A549 (cell line): ENCODE measurements around the gene NTM. TPM values are rescaled to one million over a fixed set of nuclear protein-coding genes. Genes with fewer than 3 reads are reported as not detected.

Source experiments
- ATAC-seq, 2 experiments: fragments of 200-7000 bp in 1 of 2; fragments of >200 bp in 1 of 2; cut with Nextera tagmentation in 1 of 2; cut with Tn5 transposase in 1 of 2; 3 replicates each; pipeline versions ENCODE4 v1.8.0 to v1.9.1; 2018 to 2020; ENCODE audit warnings: mild to moderate bottlenecking in 1 of 2, moderate library complexity in 1 of 2
- CTCF ChIA-PET: fragments of 300-600 bp; sonication (Branson Sonifier 250); formaldehyde crosslinking; extraction: SDS; loops from one replicate; lab custom pipeline; 2021; ENCODE audit warnings: antibody characterized with exemption, inconsistent platforms; lab: Yijun Ruan, JAX
- POLR2A ChIA-PET: fragments of 350-600 bp; formaldehyde crosslinking; extraction: SDS; loops from one replicate; lab custom pipeline; 2021; ENCODE audit warnings: antibody characterized with exemption, inconsistent platforms; lab: Yijun Ruan, JAX
- DNase-seq, 2 experiments: peaks; one replicate each; pipeline versions ENCODE4 v3.0.0 to v3.0.0-alpha.2; 2011 to 2016; ENCODE audit warnings: low read depth in 1 of 2, low spot score in 1 of 2
- FAIRE-seq: peaks from 2 replicates; lab custom pipeline; 2011; peaks lifted over from hg19 to GRCh38; lab: Jason Lieb, UNC
- H3K27ac ChIP-seq, 2 experiments: fragments of >200 bp; sonication (Bioruptor Twin); formaldehyde crosslinking; 3 replicates each; pipeline ENCODE4 v1.5.1; 2016 to 2017
- H3K4me1 ChIP-seq: fragments of >200 bp; sonication (Bioruptor Twin); formaldehyde crosslinking; 3 replicates; pipeline ENCODE4 v1.6.1; 2016
- H3K4me2 ChIP-seq: fragments of >200 bp; sonication (Bioruptor Twin); formaldehyde crosslinking; 3 replicates; pipeline ENCODE4 v1.6.1; 2016
- H3K4me3 ChIP-seq: fragments of >200 bp; sonication (Bioruptor Twin); formaldehyde crosslinking; 3 replicates; pipeline ENCODE4 v1.5.1; 2016
- H3K9me3 ChIP-seq: fragments of >200 bp; sonication (Bioruptor Twin); formaldehyde crosslinking; 3 replicates; pipeline ENCODE4 v1.6.1; 2016
- CBX8 ChIP-seq: fragments of 200-600 bp; sonication (generic); IDR thresholded peaks from 2 replicates; pipeline ENCODE4 v1.6.1; 2016
- CHD2 ChIP-seq: fragments of 150-350 bp; IDR thresholded peaks from 2 replicates; pipeline ENCODE4 v1.6.1; 2014; ENCODE audit warnings: low read length; ENCODE audit not compliant: partially characterized antibody
- E2F6 ChIP-seq: IDR thresholded peaks from 2 replicates; pipeline ENCODE4 v1.6.1; 2012; ENCODE audit warnings: low read depth, borderline replicate concordance
- EHMT2 ChIP-seq: fragments of 200-600 bp; sonication (generic); IDR thresholded peaks from 2 replicates; pipeline ENCODE4 v1.6.1; 2016; ENCODE audit warnings: antibody characterized with exemption, low read depth, mild to moderate bottlenecking, moderate library complexity
- ELK1 ChIP-seq: fragments of 150-350 bp; IDR thresholded peaks from 2 replicates; pipeline ENCODE4 v1.6.1; 2014; ENCODE audit warnings: low read depth, mild to moderate bottlenecking, low read length
- EP300 ChIP-seq, 2 experiments: fragments of >200 bp; sonication (Bioruptor Twin); formaldehyde crosslinking; IDR thresholded peaks; 2 replicates in 1 of 2; 3 replicates in 1 of 2; pipeline ENCODE4 v1.6.1; 2016 to 2017
- ESRRA ChIP-seq: fragments of 150-350 bp; IDR thresholded peaks from 2 replicates; pipeline ENCODE4 v1.6.1; 2014; ENCODE audit warnings: mild to moderate bottlenecking, low read length, borderline replicate concordance
- FOSB ChIP-seq: fragments of 250-450 bp; sonication (Bioruptor Pico); IDR thresholded peaks from 2 replicates; pipeline ENCODE4 v1.5.0; 2020; ENCODE audit warnings: mild to moderate bottlenecking, moderate library complexity
- FOSL2 ChIP-seq, 2 experiments: fragments of 450-650 bp in 1 of 2; fragments of >200 bp in 1 of 2; sonication (Bioruptor Twin) in 1 of 2; formaldehyde crosslinking; IDR thresholded peaks; 2 replicates each; pipeline versions ENCODE4 v1.5.0 to v1.6.1; 2016 to 2020; ENCODE audit warnings: mild to moderate bottlenecking in 1 of 2, moderate library complexity in 1 of 2
- HOXA7 ChIP-seq: fragments of 250-450 bp; sonication (Bioruptor Pico); IDR thresholded peaks from 2 replicates; pipeline ENCODE4 v1.5.0; 2020; ENCODE audit warnings: mild to moderate bottlenecking, moderate library complexity
- JUN ChIP-seq, 2 experiments: fragments of >200 bp; sonication (Bioruptor Twin); formaldehyde crosslinking; IDR thresholded peaks; 2 replicates in 1 of 2; 3 replicates in 1 of 2; pipeline ENCODE4 v1.6.1; 2016 to 2017
- JUNB ChIP-seq: fragments of >200 bp; sonication (Bioruptor Twin); formaldehyde crosslinking; IDR thresholded peaks from 2 replicates; pipeline ENCODE4 v1.6.1; 2016
- KDM1A ChIP-seq: fragments of 200-600 bp; sonication (generic); IDR thresholded peaks from 2 replicates; pipeline ENCODE4 v1.6.1; 2016; ENCODE audit warnings: low read depth, mild to moderate bottlenecking
- KDM5A ChIP-seq: fragments of 200-600 bp; sonication (generic); IDR thresholded peaks from 2 replicates; pipeline ENCODE4 v1.6.1; 2016; ENCODE audit warnings: antibody characterized with exemption, mild to moderate bottlenecking
- MAFK ChIP-seq: fragments of 450-650 bp; IDR thresholded peaks from 2 replicates; pipeline ENCODE4 v1.6.1; 2014; ENCODE audit not compliant: partially characterized antibody
- MAX ChIP-seq: IDR thresholded peaks from 2 replicates; pipeline ENCODE4 v1.6.1; 2012
- MAZ ChIP-seq: fragments of 150-350 bp; IDR thresholded peaks from 2 replicates; pipeline ENCODE4 v1.6.1; 2014; ENCODE audit warnings: antibody characterized with exemption, low read depth, low read length, borderline replicate concordance
- PBX3 ChIP-seq: IDR thresholded peaks from 2 replicates; pipeline ENCODE4 v1.6.1; 2012
- POLR2A ChIP-seq: IDR thresholded peaks from 2 replicates; pipeline ENCODE4 v1.6.1; 2012; ENCODE audit warnings: mild to moderate bottlenecking, low read length
- RAD21 ChIP-seq, 2 experiments: fragments of >200 bp in 1 of 2; sonication (Bioruptor Twin) in 1 of 2; formaldehyde crosslinking in 1 of 2; IDR thresholded peaks in 1 of 2; conservative IDR thresholded peaks in 1 of 2; 2 replicates in 1 of 2; 3 replicates in 1 of 2; pipeline ENCODE4 v1.6.1; 2012 to 2018; ENCODE audit warnings: inconsistent platforms in 1 of 2
- RFX5 ChIP-seq: fragments of 450-650 bp; IDR thresholded peaks from 2 replicates; pipeline ENCODE4 v1.7.1; 2014; ENCODE audit warnings: antibody characterized with exemption, mild to moderate bottlenecking, moderate library complexity
- SMC3 ChIP-seq: fragments of >200 bp; sonication (Bioruptor Twin); formaldehyde crosslinking; IDR thresholded peaks from 3 replicates; pipeline ENCODE4 v1.6.1; 2018; ENCODE audit warnings: inconsistent platforms
- SREBF2 ChIP-seq: fragments of 450-650 bp; IDR thresholded peaks from 2 replicates; pipeline ENCODE4 v1.6.1; 2014; ENCODE audit warnings: mild to moderate bottlenecking, moderate library complexity
- TFCP2L1 ChIP-seq: fragments of 250-450 bp; sonication (Bioruptor Pico); IDR thresholded peaks from 2 replicates; pipeline ENCODE4 v1.5.0; 2021; ENCODE audit warnings: mild to moderate bottlenecking
- ZC3H11A ChIP-seq: fragments of 450-650 bp; IDR thresholded peaks from 2 replicates; pipeline ENCODE4 v1.6.1; 2014; ENCODE audit warnings: antibody characterized with exemption, mild to moderate bottlenecking
- ZFP36 ChIP-seq: fragments of 450-650 bp; IDR thresholded peaks from 2 replicates; pipeline ENCODE4 v1.6.1; 2014; ENCODE audit warnings: borderline replicate concordance; ENCODE audit not compliant: partially characterized antibody
- ZNF302 ChIP-seq: fragments of 250-450 bp; sonication (Bioruptor Pico); IDR thresholded peaks from 2 replicates; pipeline ENCODE4 v1.9.0; 2021; ENCODE audit warnings: inconsistent platforms, mild to moderate bottlenecking, moderate library complexity
- WGBS: methylation state at CpG from one replicate; pipeline ENCODE4 v1.1.6; 2017; ENCODE audit errors: missing lambda C conversion rate; 5-methylcytosine and 5-hydroxymethylcytosine counted together
- polyA plus RNA-seq, 4 experiments: library from polyadenylated mRNA; depleted of rRNA in 3 of 4; stranded (reverse); fragments of >200 nt; fragmentation: RNase III in 1 of 4; extraction: RNeasy Plus Mini Kit Qiagen cat#74134 plus additional on column Dnase treatment in 1 of 4; gene quantifications; 2 replicates in 3 of 4; 3 replicates in 1 of 4; pipeline ENCODE4 v1.2.3, GENCODE V29; 2011 to 2017
- TF ChIP-seq, protein P1 (sequence below): fragments of >200 bp; sonication (Bioruptor Twin); formaldehyde crosslinking; IDR thresholded peaks from 3 replicates; pipeline ENCODE4 v1.5.1; 2016

Gene NTM
- polyA plus RNA-seq, 2 of the 4 experiments (the other 2 are of a cell fraction): not detected

DNA sequence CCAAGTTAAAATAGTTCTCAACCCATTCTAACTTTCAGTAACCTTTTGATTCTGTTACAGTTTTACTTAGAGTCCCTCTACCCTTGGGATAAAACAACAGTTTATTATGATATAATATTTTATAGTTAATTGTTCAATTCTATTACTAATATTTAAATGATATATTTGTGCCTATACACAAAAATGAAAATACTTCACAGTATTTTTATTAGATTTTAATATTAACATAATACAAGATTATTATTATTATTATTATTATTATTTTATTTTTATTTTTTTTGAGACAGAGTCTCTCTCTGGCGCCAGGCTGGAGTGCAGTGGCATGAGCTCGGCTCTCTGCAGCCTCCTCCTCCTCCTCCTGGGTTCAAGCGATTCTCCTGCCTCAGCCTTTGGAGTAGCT is 416.7 kb downstream of the NTM start (continued):
- TF ChIP-seq E2F6 (no peak), ZFP36 (no peak), SMC3 (no peak), POLR2A (no peak), EP300 (IDR thresholded peaks at IDR 0.05) (no peak)

- 0% methylated on average over 1 of the region's 1 CpG for WGBS
- Histone ChIP-seq H3K9me3 (no peaks in the 10 kb centered on the region), H3K4me3 (no peak overlapping the region), H3K4me2 (no peak overlapping the region), H3K27ac (no peak overlapping the region), H3K4me1 (no peaks in the 10 kb centered on the region)
- ChIA-PET POLR2A (no interaction called here), CTCF (no interaction called here)
- FAIRE-seq (no peak), DNase-seq (no peak), ATAC-seq (no peak)
- no peak for TF ChIP-seq ZNF302
- no peak for TF ChIP-seq ESRRA
- TF ChIP-seq ELK1: no peak
- no peak for TF ChIP-seq JUN (IDR thresholded peaks at IDR 0.05)
- no peak for TF ChIP-seq JUNB
- no peak for TF ChIP-seq KDM1A
- no peak for TF ChIP-seq MAX
- TF ChIP-seq FOSL2 (IDR thresholded peaks at IDR 0.05): no peak
- no peak for TF ChIP-seq FOSL2 (CRISPR knock-in tag; IDR thresholded peaks at IDR 0.05)
- no peak for TF ChIP-seq ZFP36
- TF ChIP-seq CBX8: no peak
- no peak for TF ChIP-seq MAZ
- TF ChIP-seq E2F6: no peak
- no peak for TF ChIP-seq MAFK
- no peak for TF ChIP-seq SREBF2
- no peak for TF ChIP-seq RFX5
- no peak for TF ChIP-seq TFCP2L1 (CRISPR knock-in tag)
- TF ChIP-seq, protein P1, sequence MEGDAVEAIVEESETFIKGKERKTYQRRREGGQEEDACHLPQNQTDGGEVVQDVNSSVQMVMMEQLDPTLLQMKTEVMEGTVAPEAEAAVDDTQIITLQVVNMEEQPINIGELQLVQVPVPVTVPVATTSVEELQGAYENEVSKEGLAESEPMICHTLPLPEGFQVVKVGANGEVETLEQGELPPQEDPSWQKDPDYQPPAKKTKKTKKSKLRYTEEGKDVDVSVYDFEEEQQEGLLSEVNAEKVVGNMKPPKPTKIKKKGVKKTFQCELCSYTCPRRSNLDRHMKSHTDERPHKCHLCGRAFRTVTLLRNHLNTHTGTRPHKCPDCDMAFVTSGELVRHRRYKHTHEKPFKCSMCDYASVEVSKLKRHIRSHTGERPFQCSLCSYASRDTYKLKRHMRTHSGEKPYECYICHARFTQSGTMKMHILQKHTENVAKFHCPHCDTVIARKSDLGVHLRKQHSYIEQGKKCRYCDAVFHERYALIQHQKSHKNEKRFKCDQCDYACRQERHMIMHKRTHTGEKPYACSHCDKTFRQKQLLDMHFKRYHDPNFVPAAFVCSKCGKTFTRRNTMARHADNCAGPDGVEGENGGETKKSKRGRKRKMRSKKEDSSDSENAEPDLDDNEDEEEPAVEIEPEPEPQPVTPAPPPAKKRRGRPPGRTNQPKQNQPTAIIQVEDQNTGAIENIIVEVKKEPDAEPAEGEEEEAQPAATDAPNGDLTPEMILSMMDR: no peak
- no peak for TF ChIP-seq CHD2
Observed at GRCh38 chr11:131790586-131790985, 420.2 kb downstream of the NTM start.

- DNase-seq (no peak), ATAC-seq (no peak), FAIRE-seq (no peak)
- ChIA-PET CTCF (no interaction called here), POLR2A (no interaction called here)
- WGBS: 9% methylated on average over 3 of the region's 3 CpGs
- Histone ChIP-seq H3K27ac (no peak overlapping the region), H3K4me3 (no peak overlapping the region), H3K9me3 (no peaks in the 10 kb centered on the region), H3K4me2 (no peak overlapping the region), H3K4me1 (no peaks in the 10 kb centered on the region)
- no peak for TF ChIP-seq PBX3
- TF ChIP-seq POLR2A: no peak
- TF ChIP-seq KDM5A: no peak
- no peak for TF ChIP-seq MAZ
- no peak for TF ChIP-seq HOXA7 (CRISPR knock-in tag)
- no peak for TF ChIP-seq ZFP36
- TF ChIP-seq E2F6: no peak
- no peak for TF ChIP-seq SMC3
- no peak for TF ChIP-seq KDM1A
- TF ChIP-seq EP300 (IDR thresholded peaks at IDR 0.05): no peak
- no peak for TF ChIP-seq ZC3H11A
- no peak for TF ChIP-seq ESRRA
- no peak for TF ChIP-seq ELK1
- no peak for TF ChIP-seq FOSB (CRISPR knock-in tag)
- no peak for TF ChIP-seq EHMT2
- TF ChIP-seq RAD21 (conservative IDR thresholded peaks at IDR 0.05 in 1 of 2, IDR thresholded peaks at IDR 0.05 in 1 of 2): no peak
Observed at GRCh38 chr11:131792243-131792642, 421.8 kb downstream of the NTM start.
